ENCODE results near the gene TUFM. TPM values are rescaled to one million over a fixed set of nuclear protein-coding genes. Genes with fewer than 3 reads are reported as not detected.
"Not testable (repeated sequence)": the region's sequence is repeated elsewhere in the genome, so short reads cannot be mapped to it uniquely, and the experiment has no call there.

The TUFM gene
- total RNA-seq, 1 donor from 2014 or later = 197 TPM

GRCh38 chr16:28886945-28887344, 40.8 kb upstream of the TUFM start:
- H3K36me3 Mint-ChIP-seq (ENCODE audit: low read depth) = no peaks in the 10 kb centered on the region
- no peaks in the 10 kb centered on the region for H3K9me3 Mint-ChIP-seq
- TF ChIP-seq CTCF (conservative IDR thresholded peaks at IDR 0.05) = no peak
- peaks cover 14% of the 10 kb centered on the region for H3K4me1 Mint-ChIP-seq
- H3K4me3 Mint-ChIP-seq = no peak overlapping the region
- no peak for DNase-seq (ENCODE audit: low read depth, low spot score)
- H3K27ac Mint-ChIP-seq (ENCODE audit: unreplicated experiment) = no peak overlapping the region
- no peaks in the 10 kb centered on the region for H3K27me3 Mint-ChIP-seq (ENCODE audit: low read depth)

GRCh38 chr16:28884045-28884444, 37.9 kb upstream of the TUFM start:
- Mint-ChIP-seq H3K27ac (ENCODE audit: unreplicated experiment) (peak overlapping the region; percentile 35), H3K4me3 (peak overlapping the region; percentile 8), H3K27me3 (ENCODE audit: low read depth) (peaks cover 5% of the 10 kb centered on the region), H3K9me3 (no peaks in the 10 kb centered on the region), H3K36me3 (ENCODE audit: low read depth) (no peaks in the 10 kb centered on the region), H3K4me1 (peaks cover 27% of the 10 kb centered on the region)
- TF ChIP-seq CTCF (conservative IDR thresholded peaks at IDR 0.05) = no peak
- DNase-seq (ENCODE audit: low read depth, low spot score) = no peak

GRCh38 chr16:28883221-28883996, 37.3 kb upstream of the TUFM start:
- H3K4me3 Mint-ChIP-seq = peak overlapping the region; percentile 8
- peak overlapping the region; percentile 62 for H3K27ac Mint-ChIP-seq (ENCODE audit: unreplicated experiment)
- H3K4me1 Mint-ChIP-seq = peaks cover 33% of the 10 kb centered on the region
- H3K9me3 Mint-ChIP-seq = no peaks in the 10 kb centered on the region
- DNase-seq (ENCODE audit: low read depth, low spot score) = no peak
- H3K36me3 Mint-ChIP-seq (ENCODE audit: low read depth) = no peaks in the 10 kb centered on the region
- H3K27me3 Mint-ChIP-seq (ENCODE audit: low read depth) = peaks cover 5% of the 10 kb centered on the region
- no peak for TF ChIP-seq CTCF (conservative IDR thresholded peaks at IDR 0.05)

- TF ChIP-seq CTCF (conservative IDR thresholded peaks at IDR 0.05) = no peak
- peak; percentile 35 for DNase-seq (ENCODE audit: low read depth, low spot score)
- Mint-ChIP-seq H3K27ac (ENCODE audit: unreplicated experiment) (peak overlapping the region; percentile 27), H3K4me1 (peaks cover 33% of the 10 kb centered on the region), H3K4me3 (peak overlapping the region; percentile 49), H3K27me3 (ENCODE audit: low read depth) (peaks cover 5% of the 10 kb centered on the region), H3K9me3 (no peaks in the 10 kb centered on the region), H3K36me3 (ENCODE audit: low read depth) (no peaks in the 10 kb centered on the region)
Observed at GRCh38 chr16:28882551-28883160, 36.5 kb upstream of the TUFM start.

GRCh38 chr16:28881565-28881964, 35.4 kb upstream of the TUFM start:
- H3K36me3 Mint-ChIP-seq (ENCODE audit: low read depth); H3K27ac Mint-ChIP-seq (ENCODE audit: unreplicated experiment); DNase-seq (ENCODE audit: low read depth, low spot score); H3K9me3 Mint-ChIP-seq; H3K27me3 Mint-ChIP-seq (ENCODE audit: low read depth): not testable (repeated sequence)
- Mint-ChIP-seq H3K4me1 (peaks cover 42% of the 10 kb centered on the region), H3K4me3 (peak overlapping the region; percentile 82)

- Mint-ChIP-seq H3K9me3 (no peaks in the 10 kb centered on the region), H3K27ac (ENCODE audit: unreplicated experiment) (no peak overlapping the region), H3K27me3 (ENCODE audit: low read depth) (peaks cover 5% of the 10 kb centered on the region), H3K4me3 (peak overlapping the region; percentile 82), H3K36me3 (ENCODE audit: low read depth) (no peaks in the 10 kb centered on the region), H3K4me1 (peaks cover 43% of the 10 kb centered on the region)
- DNase-seq (ENCODE audit: low read depth, low spot score) = no peak
- no peak for TF ChIP-seq CTCF (conservative IDR thresholded peaks at IDR 0.05)
Observed at GRCh38 chr16:28880955-28881354, 34.8 kb upstream of the TUFM start.

All from neural crest cell (in vitro differentiated cells).